Transverse colon (tissue), 4 donors: Measurements from ENCODE around the gene SQSTM1. TPM values are rescaled to one million over a fixed set of nuclear protein-coding genes. Genes with fewer than 3 reads are reported as not detected.

Experiments used
- DNase-seq: peaks from one replicate; pipeline ENCODE4 v3.0.0-alpha.2; 2019
- H3K27ac ChIP-seq, 4 donors: fragments of 200-600 bp; sonication (generic); 2 replicates each; pipeline ENCODE4 v1.5.1; 2016 to 2018; ENCODE audit warnings: inconsistent platforms in 4 of 4
- H3K27me3 ChIP-seq: fragments of 200-600 bp; sonication (generic); 2 replicates; pipeline ENCODE4 v1.5.1; 2017; ENCODE audit warnings: inconsistent platforms
- H3K36me3 ChIP-seq, 4 donors: fragments of 200-600 bp; sonication (generic); 2 replicates each; pipeline ENCODE4 v1.5.1; 2017 to 2019; ENCODE audit warnings: inconsistent platforms in 4 of 4
- H3K4me1 ChIP-seq, 4 donors: fragments of 200-600 bp; sonication (generic); 2 replicates each; pipeline ENCODE4 v1.5.1; 2017 to 2020; ENCODE audit warnings: inconsistent platforms in 4 of 4
- H3K4me3 ChIP-seq, 4 donors: fragments of 200-600 bp; sonication (generic); 1 replicate in 1 of 4; 2 replicates in 3 of 4; pipeline versions ENCODE4 v1.5.1 to v1.6.1; 2017 to 2019; ENCODE audit warnings: inconsistent platforms in 4 of 4
- H3K9me3 ChIP-seq, 2 donors: fragments of 200-600 bp; sonication (generic); 2 replicates each; pipeline ENCODE4 v1.5.1; 2017 to 2019; ENCODE audit warnings: inconsistent platforms in 2 of 2
- EP300 ChIP-seq: sonication (generic); formaldehyde crosslinking; IDR thresholded peaks from one replicate; pipeline ENCODE4 v1.6.1; 2017; ENCODE audit warnings: antibody characterized with exemption, low read depth
- POLR2A ChIP-seq: fragments of 450-650 bp; IDR thresholded peaks from one replicate; pipeline ENCODE4 v1.6.1; 2016; ENCODE audit warnings: antibody characterized with exemption, mild to moderate bottlenecking, moderate library complexity
- POLR2AphosphoS5 ChIP-seq, 3 donors: sonication (generic); formaldehyde crosslinking; IDR thresholded peaks; one replicate each; pipeline ENCODE4 v1.6.1; 2016; ENCODE audit warnings: antibody characterized with exemption in 3 of 3
- WGBS, 2 donors: methylation state at CpG; one replicate each; pipeline ENCODE4 v1.1.5; 2018; ENCODE audit warnings: low coverage in 1 of 2; 5-methylcytosine and 5-hydroxymethylcytosine counted together
- in situ Hi-C, 4 donors: fragments of 200-750 bp; cut with MboI; loops; one replicate each; pipeline versions ENCODE4 v1.15.0 to v1.15.1; 2017; ENCODE audit warnings: low sequenced_read_pairs in 3 of 4, low pct_ligation_motif_present in 1 of 4, low pct_unique_long_range_greater_than_20kb in 1 of 4
- intact Hi-C: fragments of 100-400 bp; cut with DNase I; formaldehyde crosslinking; loops from one replicate; pipeline ENCODE4 v1.15.1; 2023; ENCODE audit warnings: low total_unique reads
- total RNA-seq, 4 donors: library from RNA; depleted of rRNA; stranded (reverse); fragments of >200 nt; gene quantifications; one replicate each; pipeline ENCODE4 v1.1.0, GENCODE V29; 2016
- TF ChIP-seq, protein P1 (sequence below), 5 experiments: fragments of 200-600 bp in 3 of 5; fragments of 450-650 bp in 2 of 5; sonication (generic) in 3 of 5; IDR thresholded peaks; 1 replicate in 2 of 5; 2 replicates in 3 of 5; pipeline ENCODE4 v1.5.1; 2016 to 2017; ENCODE audit warnings: antibody characterized with exemption in 5 of 5, inconsistent platforms in 3 of 5, mild to moderate bottlenecking in 2 of 5, moderate library complexity in 1 of 5

SQSTM1 gene
- total RNA-seq, 4 donors from 2014 or later, result 250 to 620 (median 432) TPM

DNA sequence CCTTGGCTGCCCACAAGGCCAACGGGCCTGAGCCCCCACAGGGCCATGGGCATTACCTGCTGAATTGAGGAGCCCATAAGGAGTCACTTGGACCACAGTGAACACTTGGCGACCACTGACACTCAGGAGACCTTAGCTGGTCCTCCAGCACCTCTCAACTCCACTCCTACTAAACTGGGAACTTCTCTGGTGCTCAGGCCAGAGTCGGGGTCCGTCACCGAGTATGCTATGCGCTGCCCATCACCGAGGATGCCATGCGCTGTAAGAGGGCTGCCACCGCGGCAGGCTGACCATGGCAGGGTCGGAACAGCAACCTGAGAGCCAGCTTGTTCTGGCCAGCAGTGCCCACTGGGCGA lies 600 bp upstream of the SQSTM1 start:
- Histone ChIP-seq H3K4me1 (peaks cover 49 to 74% (median 72%) of the 10 kb centered on the region in 4 donors), H3K4me3 (peak overlapping the region; percentile 82 to 99 (median 95)), H3K9me3 (no peaks in the 10 kb centered on the region), H3K27me3 (no peaks in the 10 kb centered on the region), H3K27ac (peak overlapping the region; percentile 99 to 100 (median 100)), H3K36me3 (peaks cover 0 to 17% (median 6%) of the 10 kb centered on the region in 4 donors)
- 27% methylated on average over 12 of the region's 12 CpGs; no CpG with 5 or more reads in 1 of the 2 donors for WGBS, 2 donors
- no peak for DNase-seq
- in situ Hi-C loops (no loop called here), intact Hi-C loops (loop anchor here (2.0 kb wide), 1 partner anchor 13 kb away; the partner anchor contains the start of gene MGAT4B)
- TF ChIP-seq POLR2A (no peak), POLR2AphosphoS5 (IDR thresholded peaks at IDR 0.05) (no peak), EP300 (no peak)
- TF ChIP-seq, protein P1, sequence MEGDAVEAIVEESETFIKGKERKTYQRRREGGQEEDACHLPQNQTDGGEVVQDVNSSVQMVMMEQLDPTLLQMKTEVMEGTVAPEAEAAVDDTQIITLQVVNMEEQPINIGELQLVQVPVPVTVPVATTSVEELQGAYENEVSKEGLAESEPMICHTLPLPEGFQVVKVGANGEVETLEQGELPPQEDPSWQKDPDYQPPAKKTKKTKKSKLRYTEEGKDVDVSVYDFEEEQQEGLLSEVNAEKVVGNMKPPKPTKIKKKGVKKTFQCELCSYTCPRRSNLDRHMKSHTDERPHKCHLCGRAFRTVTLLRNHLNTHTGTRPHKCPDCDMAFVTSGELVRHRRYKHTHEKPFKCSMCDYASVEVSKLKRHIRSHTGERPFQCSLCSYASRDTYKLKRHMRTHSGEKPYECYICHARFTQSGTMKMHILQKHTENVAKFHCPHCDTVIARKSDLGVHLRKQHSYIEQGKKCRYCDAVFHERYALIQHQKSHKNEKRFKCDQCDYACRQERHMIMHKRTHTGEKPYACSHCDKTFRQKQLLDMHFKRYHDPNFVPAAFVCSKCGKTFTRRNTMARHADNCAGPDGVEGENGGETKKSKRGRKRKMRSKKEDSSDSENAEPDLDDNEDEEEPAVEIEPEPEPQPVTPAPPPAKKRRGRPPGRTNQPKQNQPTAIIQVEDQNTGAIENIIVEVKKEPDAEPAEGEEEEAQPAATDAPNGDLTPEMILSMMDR (IDR thresholded peaks at IDR 0.05), result no peak

DNA sequence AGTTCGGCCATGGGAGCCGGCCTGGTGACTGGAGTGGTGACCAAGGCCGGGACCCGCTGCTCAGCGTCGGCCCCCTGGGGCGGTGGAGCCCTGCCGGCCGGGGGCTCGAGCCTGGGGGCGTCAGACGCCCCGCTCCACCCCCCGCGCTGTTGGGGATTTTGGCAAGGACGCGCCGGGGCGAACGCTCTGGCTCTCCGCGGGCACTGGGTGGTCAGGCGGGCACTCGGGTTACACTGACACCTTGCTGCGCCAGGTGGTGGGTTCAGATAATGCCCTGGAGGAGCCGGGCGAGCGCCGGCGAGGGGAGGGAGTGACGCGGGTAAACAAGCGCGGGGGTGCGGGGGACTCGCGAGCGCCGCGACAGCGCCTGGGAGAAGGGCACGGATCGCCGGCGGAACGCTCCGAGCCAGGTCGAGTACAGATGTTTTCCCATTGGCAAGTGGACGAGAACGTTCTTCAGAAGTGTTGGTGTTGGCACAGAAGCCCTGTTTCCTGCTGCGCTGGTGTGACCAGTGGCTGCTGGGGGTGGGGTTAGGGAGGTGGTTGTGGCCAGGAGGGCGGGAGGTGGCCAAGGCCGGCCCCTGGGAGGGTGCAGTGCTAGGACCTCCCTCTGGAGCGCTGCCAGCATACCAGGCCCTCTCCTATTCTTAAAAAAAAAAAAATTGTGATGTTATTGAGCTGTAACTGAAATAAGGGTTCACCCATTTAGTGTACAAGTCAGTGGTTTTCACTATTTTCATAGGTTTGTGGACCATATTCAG lies 773 bp downstream of the SQSTM1 start:
- intact Hi-C loops, result loop anchor here (2.0 kb wide), 1 partner anchor 15 kb away; the partner anchor contains the start of gene MGAT4B
- peak overlapping the region; percentile 99 to 100 (median 100) for H3K27ac ChIP-seq
- peaks cover 53 to 86% (median 83%) of the 10 kb centered on the region in 4 donors for H3K4me1 ChIP-seq
- H3K36me3 ChIP-seq, result peaks cover 0 to 23% (median 9%) of the 10 kb centered on the region in 4 donors
- DNase-seq, result peak; percentile 97
- peak overlapping the region; percentile 82 to 99 (median 95) for H3K4me3 ChIP-seq
- H3K9me3 ChIP-seq, result no peaks in the 10 kb centered on the region
- TF ChIP-seq, protein P1 (IDR thresholded peaks at IDR 0.05), result peak in 3 of 5 experiments; percentile 2 to 40 (median 22)
- TF ChIP-seq POLR2AphosphoS5 (IDR thresholded peaks at IDR 0.05) (peak; percentile 98 to 99 (median 99)), POLR2A (peak; percentile 98), EP300 (no peak)
- WGBS, 2 donors, result 0% methylated on average over 49 of the region's 54 CpGs; no CpG with 5 or more reads in 1 of the 2 donors
- in situ Hi-C loops, result no loop called here
- no peaks in the 10 kb centered on the region for H3K27me3 ChIP-seq

DNA sequence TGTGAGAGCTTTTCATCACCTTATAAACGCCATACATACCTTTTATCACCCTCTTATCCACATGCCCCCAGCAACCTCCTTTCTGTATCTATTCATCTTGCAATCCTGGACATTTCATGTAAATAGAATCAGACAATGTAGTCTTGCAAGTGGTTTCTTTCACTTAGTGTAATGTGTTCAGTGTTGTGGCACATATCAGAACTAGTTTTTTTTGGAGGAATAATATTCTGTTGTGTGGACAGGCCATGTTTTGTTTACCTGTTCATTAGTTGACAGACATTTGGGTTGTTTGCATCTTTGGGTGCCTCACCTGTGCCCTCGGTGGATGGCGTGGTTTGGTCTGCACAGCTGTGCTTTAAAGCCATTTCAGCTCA lies 1.3 kb downstream of the SQSTM1 start:
- in situ Hi-C loops, result no loop called here
- intact Hi-C loops, result no loop called here
- peaks cover 0 to 24% (median 12%) of the 10 kb centered on the region in 4 donors for H3K36me3 ChIP-seq

More for the DNA sequence above, 1.3 kb downstream of the SQSTM1 start:
- WGBS, 2 donors, result 20 to 25% methylated on average over 2 to 3 of the region's 3 CpGs
- Histone ChIP-seq H3K27ac (peak overlapping the region; percentile 99 to 100 (median 100)), H3K4me1 (peaks cover 57 to 86% (median 83%) of the 10 kb centered on the region in 4 donors), H3K4me3 (peak overlapping the region; percentile 25 to 99 (median 86)), H3K9me3 (no peaks in the 10 kb centered on the region), H3K27me3 (no peaks in the 10 kb centered on the region)
- DNase-seq, result no peak
- TF ChIP-seq, protein P1 (IDR thresholded peaks at IDR 0.05), result no peak
- TF ChIP-seq POLR2A (no peak), EP300 (no peak), POLR2AphosphoS5 (IDR thresholded peaks at IDR 0.05) (no peak)
